NT2/D1 (cell line): ENCODE data around the gene ERC2.

Experiments used
- YY1 ChIP-seq: IDR thresholded peaks from 2 replicates; pipeline ENCODE4 v1.6.1; 2011; ENCODE audit not compliant: insufficient read length, insufficient read depth
- ZNF274 ChIP-seq: IDR thresholded peaks from 2 replicates; pipeline ENCODE4 v1.6.1; 2011; ENCODE audit warnings: mild to moderate bottlenecking, low read depth, low read length

GRCh38 chr3:55989366-55989765 lies 478.9 kb downstream of the ERC2 start:
- TF ChIP-seq ZNF274: no peak
- no peak for TF ChIP-seq YY1
